Upper lobe of left lung (tissue), 4 donors: ENCODE measurements around the gene QKI.
A peak's percentile ranks its signal among the peaks of the same experiment; 100 is the strongest.

Experiments
- CTCF ChIP-seq, 6 experiments: fragments of 450-650 bp in 4 of 6; fragments of 200-600 bp in 2 of 6; sonication (generic) in 2 of 6; IDR thresholded peaks; one replicate each; pipeline ENCODE4 v1.5.1; 2016 to 2019; ENCODE audit warnings: antibody characterized with exemption in 6 of 6
- POLR2A ChIP-seq, 4 donors: fragments of 450-650 bp; IDR thresholded peaks; one replicate each; pipeline ENCODE4 v1.5.1; 2016 to 2017; ENCODE audit warnings: antibody characterized with exemption in 4 of 4, mild to moderate bottlenecking in 2 of 4

GRCh38 chr6:163416557-163417253, 2.2 kb downstream of the QKI start:
- TF ChIP-seq CTCF (IDR thresholded peaks at IDR 0.05) = peak; percentile 48 to 67 (median 52)
- TF ChIP-seq POLR2A (IDR thresholded peaks at IDR 0.05) = peak in 2 of 4 donors; percentile 12 to 24
